HL-60 (cell line): Measurements from ENCODE around the gene AKT2.

Experiments used
- CTCF ChIP-seq: IDR thresholded peaks from one replicate; pipeline ENCODE4 v1.5.1; 2011; ENCODE audit warnings: low read length, control low read depth, inconsistent platforms; ENCODE audit not compliant: insufficient read depth
- POLR2AphosphoS5 ChIP-seq: IDR thresholded peaks from 2 replicates; pipeline ENCODE4 v1.6.1; 2012; ENCODE audit warnings: low read depth

DNA sequence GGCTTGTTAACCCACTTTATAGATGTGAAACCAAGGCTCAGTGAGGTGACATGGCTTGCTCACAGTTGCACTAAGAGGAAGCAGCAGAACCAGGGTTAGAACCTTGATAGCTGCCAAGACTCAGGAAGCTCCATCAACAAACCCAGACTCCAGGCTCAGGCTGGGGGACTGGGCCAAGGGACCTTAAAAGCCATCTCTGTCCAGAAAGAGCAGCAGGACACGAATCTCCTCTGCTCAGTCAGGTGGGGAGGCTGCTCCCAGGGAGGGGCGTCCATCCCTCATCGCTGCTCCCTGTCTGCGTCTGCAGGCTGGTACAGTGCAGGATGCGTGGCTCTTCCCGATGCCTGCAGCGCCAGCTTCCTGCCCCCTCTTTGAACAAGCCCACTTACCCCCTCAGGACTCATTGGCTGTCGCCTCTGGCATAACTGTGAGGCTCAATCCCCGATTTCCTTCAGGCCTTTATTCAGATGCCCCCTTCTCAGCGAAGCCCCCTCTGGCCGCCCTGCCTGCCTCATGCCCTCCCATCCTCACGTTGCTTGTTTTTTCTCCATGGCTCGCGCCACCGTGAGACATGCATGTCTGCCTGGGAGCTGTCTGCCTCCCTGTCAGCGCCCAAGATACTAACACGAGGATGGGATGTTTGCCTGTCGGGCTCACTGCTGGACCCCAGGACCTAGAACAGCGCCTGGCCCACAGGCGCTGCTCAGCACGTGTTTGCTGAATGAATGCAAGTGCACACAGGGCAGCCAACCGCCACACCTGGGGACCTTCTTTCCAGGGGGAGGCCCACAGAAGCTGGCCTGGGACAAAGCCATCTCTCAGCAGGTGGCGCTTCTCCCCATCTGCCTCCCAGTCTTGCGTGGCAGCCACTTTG lies 21.5 kb downstream of the AKT2 start:
- TF ChIP-seq CTCF (no peak), POLR2AphosphoS5 (no peak)
